GM10248 (cell line): ENCODE measurements around the gene SIGLECL1.
A peak's percentile ranks its signal among the peaks of the same experiment; 100 is the strongest.

Source experiments
- CTCF ChIA-PET: fragments of 300-600 bp; sonication (Branson Sonifier 250); formaldehyde crosslinking; extraction: SDS; loops from one replicate; lab custom pipeline; 2021; ENCODE audit warnings: antibody characterized with exemption; lab: Yijun Ruan, JAX
- POLR2A ChIA-PET: fragments of 350-650 bp; sonication (Branson Sonifier 250); formaldehyde crosslinking; extraction: SDS; loops from one replicate; lab custom pipeline; 2020; ENCODE audit warnings: antibody characterized with exemption; lab: Yijun Ruan, JAX
- DNase-seq: peaks from one replicate; pipeline ENCODE4 v3.0.0; 2012; ENCODE audit errors: extremely low spot score
- CTCF ChIP-seq: IDR thresholded peaks from 2 replicates; pipeline ENCODE4 v1.5.1; 2012; ENCODE audit warnings: mild to moderate bottlenecking, low read depth; ENCODE audit errors: extremely low read depth, missing control alignments, control extremely low read depth

The SIGLECL1 gene

GRCh38 chr19:51251468-51251820 lies 564 bp downstream of the SIGLECL1 start:
- POLR2A ChIA-PET = no interaction called here
- TF ChIP-seq CTCF = no peak
- CTCF ChIA-PET = interaction anchor here (1.1 kb wide), 1 partner anchor 8 kb away, joined by 7 read pairs; no protein-coding TSS in a partner anchor
- peak; percentile 37 for DNase-seq

- ChIA-PET POLR2A (no interaction called here), CTCF (interaction anchor here (1.1 kb wide), 2 partner anchors 18 to 82 kb away, joined by 3 read pairs; no protein-coding TSS in a partner anchor)
- no peak for DNase-seq
- TF ChIP-seq CTCF = no peak
These were observed 1.6 kb downstream of the SIGLECL1 start for GRCh38 chr19:51252306-51253079.

DNA sequence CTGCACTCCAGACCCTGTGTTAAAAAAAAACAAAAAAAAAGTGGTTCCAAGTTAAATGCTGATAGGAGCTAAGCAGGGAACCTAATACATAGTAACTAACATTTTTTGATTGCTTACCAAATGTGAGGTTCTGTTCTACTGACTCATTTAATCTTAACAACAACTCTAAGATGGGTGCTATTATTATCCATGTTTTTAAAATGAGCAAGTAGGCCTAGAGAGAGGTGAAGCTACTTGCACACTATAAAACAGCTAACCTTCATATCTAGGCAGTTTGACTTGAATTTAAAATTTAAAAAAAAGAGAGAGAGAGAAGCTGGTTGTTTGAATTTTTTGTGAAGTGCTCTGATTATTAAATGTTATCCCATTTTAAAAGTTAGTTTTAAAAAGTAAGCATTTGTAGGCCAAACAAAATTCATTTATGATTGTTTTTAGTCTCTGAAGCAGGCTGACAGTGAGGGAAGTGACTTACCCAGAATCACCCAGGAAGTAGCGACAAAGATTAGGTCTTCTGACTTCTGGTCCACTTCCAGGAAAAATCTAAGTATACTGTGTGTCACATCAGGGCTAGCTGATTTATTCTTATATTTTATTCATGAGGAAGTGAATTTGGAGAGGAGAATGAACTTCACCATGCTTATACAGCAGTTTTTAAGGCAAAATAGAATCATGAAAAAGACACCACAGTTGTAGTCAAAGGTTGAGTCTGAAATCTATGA lies 2.4 kb downstream of the SIGLECL1 start:
- no peak for DNase-seq
- no peak for TF ChIP-seq CTCF
- CTCF ChIA-PET = interaction anchor here (1.1 kb wide), 2 partner anchors 17 to 83 kb away, joined by 3 read pairs; no protein-coding TSS in a partner anchor
- POLR2A ChIA-PET = no interaction called here

DNA sequence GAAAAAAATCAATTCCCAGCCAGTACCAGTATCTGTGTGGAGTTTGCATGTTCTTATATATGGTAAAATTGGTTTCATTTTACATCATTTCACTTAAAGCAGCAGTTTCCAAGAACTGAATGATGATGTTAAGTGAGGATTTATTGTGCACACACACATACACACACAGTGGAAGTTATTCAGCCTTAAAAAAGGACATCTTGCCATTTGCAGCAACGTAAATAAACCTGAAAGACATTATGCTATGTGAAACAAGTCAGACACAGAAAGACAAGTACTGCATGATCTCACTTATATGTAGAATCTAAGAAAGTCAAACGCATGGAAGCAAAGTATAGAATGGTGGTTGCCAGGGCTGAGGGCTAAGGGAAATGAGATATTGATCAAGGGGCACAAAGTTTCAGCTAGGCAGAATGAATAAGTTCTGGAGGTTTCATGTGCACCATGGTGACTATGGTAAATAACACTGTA lies 5.3 kb downstream of the SIGLECL1 start:
- POLR2A ChIA-PET = no interaction called here
- no peak for DNase-seq
- TF ChIP-seq CTCF = no peak
- CTCF ChIA-PET = interaction anchor here (1.1 kb wide), 1 partner anchor 13 kb away, joined by 3 read pairs; no protein-coding TSS in a partner anchor

DNA sequence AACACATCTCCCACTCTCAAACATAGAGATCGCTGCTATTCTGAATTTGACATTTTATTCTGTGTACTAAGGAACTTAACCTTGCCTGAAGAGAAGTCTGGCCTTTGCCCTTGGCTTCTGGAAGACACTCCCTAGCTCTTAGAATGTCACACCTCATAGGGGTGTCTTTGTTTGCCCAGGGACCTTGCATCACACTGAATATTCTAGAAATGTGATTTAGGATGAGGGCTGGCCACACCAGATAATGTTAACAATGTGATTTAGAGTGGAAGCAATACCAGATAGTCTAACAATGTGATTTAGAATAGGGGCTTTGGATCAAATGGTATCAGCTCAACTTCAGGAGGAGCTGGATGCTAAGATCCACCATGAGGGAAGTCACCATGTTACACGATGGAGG lies 6.6 kb downstream of the SIGLECL1 start:
- no peak for TF ChIP-seq CTCF
- DNase-seq = no peak
- ChIA-PET CTCF (interaction anchor here (0.8 to 3.0 kb wide), 8 partner anchors 13 to 257 kb away, joined by 3 to 13 read pairs (median 6); no protein-coding TSS in a partner anchor), POLR2A (no interaction called here)
